ENCODE measurements around the gene GAB4. TPM values are rescaled to one million over a fixed set of nuclear protein-coding genes. Genes with fewer than 3 reads are reported as not detected.
A peak's percentile ranks its signal among the peaks of the same experiment; 100 is the strongest.
"Not testable (repeated sequence)": the region's sequence is repeated elsewhere in the genome, so short reads cannot be mapped to it uniquely, and the experiment has no call there.

GAB4 gene, protein sequence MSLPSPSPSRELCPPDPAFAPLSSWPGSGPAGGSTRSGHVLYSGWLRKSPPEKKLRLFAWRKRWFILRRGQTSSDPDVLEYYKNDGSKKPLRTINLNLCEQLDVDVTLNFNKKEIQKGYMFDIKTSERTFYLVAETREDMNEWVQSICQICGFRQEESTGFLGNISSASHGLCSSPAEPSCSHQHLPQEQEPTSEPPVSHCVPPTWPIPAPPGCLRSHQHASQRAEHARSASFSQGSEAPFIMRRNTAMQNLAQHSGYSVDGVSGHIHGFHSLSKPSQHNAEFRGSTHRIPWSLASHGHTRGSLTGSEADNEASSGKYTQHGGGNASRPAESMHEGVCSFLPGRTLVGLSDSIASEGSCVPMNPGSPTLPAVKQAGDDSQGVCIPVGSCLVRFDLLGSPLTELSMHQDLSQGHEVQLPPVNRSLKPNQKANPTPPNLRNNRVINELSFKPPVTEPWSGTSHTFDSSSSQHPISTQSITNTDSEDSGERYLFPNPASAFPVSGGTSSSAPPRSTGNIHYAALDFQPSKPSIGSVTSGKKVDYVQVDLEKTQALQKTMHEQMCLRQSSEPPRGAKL
- 0.21 TPM for total RNA-seq

DNA sequence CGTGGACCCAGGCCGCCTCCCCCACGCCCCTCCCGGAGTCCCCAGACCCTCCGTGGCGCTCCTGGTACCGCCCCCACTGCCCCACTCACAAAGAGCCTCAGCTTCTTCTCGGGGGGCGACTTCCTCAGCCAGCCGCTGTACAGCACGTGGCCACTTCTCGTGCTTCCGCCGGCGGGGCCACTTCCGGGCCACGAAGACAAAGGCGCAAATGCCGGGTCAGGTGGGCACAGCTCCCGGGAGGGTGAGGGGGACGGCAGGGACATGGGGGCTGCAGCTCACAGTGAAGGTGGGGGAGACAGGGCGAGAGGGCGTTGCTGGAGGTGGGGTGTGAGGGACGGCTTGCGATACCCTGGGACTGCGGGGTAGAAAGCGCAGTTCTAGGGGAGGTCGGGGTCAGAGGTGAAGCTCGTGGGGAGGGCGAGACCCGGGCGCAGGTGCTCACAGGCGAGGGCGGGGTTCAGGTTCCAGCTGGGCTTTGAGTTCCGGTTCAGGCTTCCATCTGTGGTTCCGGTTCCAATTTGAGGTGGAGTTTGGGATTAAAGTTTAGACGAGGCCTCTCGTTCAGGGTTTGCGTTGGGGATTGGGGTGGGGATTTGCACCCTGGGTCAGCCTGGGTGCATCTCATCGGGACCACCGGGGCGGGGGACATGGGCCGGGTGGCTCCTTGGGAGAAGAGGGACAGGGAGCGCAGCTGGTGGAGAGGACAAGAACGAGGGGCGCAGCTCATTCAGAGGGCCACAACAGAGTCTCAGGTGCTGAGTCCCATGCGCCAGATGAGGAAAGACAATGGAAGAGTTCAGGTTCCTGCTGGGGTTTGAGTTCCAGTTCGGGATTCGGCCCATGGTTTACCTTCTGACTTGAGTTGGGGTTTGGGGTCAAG lies at the start of gene GAB4:
Gene GAB4, minus strand, starts transcription at position 371 of the 880 bp plus-strand sequence. Its CDS starts 108 bp downstream, at position 263.
- Histone ChIP-seq H3K4me3 (ENCODE audit: low read length) (no peak within 1 kb of the TSS), H3K27me3 (ENCODE audit: insufficient read depth, low read length) (peaks cover 7% of the 10 kb centered on the region), H3K9me3 (ENCODE audit: low read depth, low read length) (no peaks in the 10 kb centered on the region), H3K4me1 (ENCODE audit: insufficient read depth, low read length) (no peaks in the 10 kb centered on the region)

DNA sequence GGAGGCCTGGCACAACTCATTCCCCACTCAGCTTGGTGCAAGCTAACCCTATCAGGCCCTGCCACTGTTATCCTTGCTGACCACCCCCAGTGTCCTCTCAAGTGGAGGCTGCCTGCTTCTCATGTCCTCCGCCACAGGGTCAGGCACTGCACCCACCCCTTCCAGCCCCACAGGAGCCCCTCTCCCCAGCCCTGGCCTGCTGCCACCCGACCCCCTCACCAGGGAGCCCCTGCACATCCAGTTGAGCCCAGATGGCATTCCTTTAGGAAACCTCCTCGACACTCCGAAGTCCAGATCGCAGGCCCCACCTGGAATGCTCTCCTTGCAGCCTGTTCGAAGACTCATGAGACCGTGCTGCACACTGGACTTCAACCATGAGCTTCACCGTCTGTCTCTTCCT lies 48.8 kb upstream of the GAB4 start:
- Histone ChIP-seq H3K27me3 (ENCODE audit: insufficient read depth, low read length) (no peaks in the 10 kb centered on the region), H3K4me1 (ENCODE audit: insufficient read depth, low read length) (no peaks in the 10 kb centered on the region), H3K9me3 (ENCODE audit: low read depth, low read length) (no peaks in the 10 kb centered on the region), H3K4me3 (ENCODE audit: low read length) (no peak overlapping the region)

DNA sequence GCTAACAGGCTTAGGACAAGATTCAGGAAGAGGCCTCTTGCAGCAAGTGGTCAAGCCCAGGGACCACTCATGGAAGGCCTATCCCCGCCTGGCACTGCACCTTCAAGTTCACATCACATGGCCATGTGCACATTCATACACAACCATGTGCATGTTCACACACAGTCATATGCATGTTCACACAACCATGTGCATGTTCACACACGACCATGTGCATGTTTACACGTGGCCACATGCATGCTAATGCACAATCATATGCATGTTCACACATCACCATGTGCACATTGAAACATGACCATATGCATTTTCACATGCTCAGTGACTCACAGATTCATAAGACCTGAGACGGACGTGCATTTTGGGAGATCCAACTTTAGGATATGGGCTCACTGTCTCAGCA lies 48.0 kb upstream of the GAB4 start:
- no peaks in the 10 kb centered on the region for H3K4me1 ChIP-seq (ENCODE audit: insufficient read depth, low read length)
- H3K9me3 ChIP-seq (ENCODE audit: low read depth, low read length): no peaks in the 10 kb centered on the region

DNA sequence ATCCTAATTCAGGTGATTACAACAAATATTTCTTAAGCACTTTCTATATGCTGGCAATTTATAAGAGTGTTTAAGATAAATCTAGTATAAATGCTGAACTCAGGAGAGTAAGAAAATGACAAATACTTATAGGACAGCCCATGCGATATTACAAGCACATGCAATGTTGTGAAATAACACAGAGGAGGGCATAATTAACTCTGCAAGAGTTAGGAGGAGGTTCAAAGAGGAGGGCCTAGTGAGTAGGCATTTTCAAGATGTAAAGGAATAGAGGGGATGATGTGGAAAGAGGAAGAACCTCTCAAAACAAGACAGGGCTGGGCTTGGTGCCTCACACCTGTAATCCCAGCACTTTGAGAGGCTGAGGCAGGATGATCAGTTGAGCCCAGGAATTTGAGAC lies 39.6 kb upstream of the GAB4 start:
- Histone ChIP-seq H3K9me3 (ENCODE audit: low read depth, low read length) (no peaks in the 10 kb centered on the region), H3K4me3 (ENCODE audit: low read length) (no peak overlapping the region), H3K27me3 (ENCODE audit: insufficient read depth, low read length) (no peaks in the 10 kb centered on the region), H3K4me1 (ENCODE audit: insufficient read depth, low read length) (peaks cover 28% of the 10 kb centered on the region)

More for the DNA sequence above, 48.0 kb upstream of the GAB4 start:
- H3K27me3 ChIP-seq (ENCODE audit: insufficient read depth, low read length): no peaks in the 10 kb centered on the region
- H3K4me3 ChIP-seq (ENCODE audit: low read length): no peak overlapping the region

DNA sequence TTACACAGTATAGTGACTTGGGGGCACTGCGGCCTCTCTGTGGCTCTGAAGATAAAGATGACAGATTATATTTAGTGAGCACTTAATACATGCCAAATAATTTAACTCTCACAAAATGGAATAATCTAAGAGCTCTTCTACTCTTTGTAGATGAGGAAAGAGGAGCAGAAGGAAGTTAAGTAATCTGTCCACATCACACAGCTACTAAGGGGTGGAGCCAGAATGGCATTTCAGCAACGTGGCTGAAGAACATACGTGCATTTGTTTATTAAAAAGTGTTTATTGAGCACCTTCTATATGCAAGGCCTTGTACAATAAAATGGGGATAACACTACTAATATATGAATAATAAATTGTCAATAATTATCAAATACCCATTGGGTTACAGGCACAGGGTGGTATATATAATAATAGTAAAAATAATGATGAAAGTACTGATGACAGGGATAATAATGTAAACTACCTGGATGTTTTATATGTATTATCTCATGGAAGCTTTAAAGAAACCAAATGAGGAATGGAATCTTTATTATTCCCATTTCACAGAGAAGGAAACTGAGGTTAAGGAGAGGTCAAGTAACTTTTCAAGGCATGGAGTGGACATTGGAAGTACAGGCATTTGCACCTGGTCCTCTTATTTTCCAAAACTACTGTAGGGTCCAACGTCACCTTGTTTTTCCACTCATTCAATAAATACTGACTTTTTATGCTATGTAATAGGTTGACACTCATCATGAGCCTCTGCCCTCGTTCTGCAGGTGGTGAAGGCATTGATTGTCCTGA lies 38.7 kb upstream of the GAB4 start:
- Histone ChIP-seq H3K9me3 (ENCODE audit: low read depth, low read length) (no peaks in the 10 kb centered on the region), H3K4me1 (ENCODE audit: insufficient read depth, low read length) (peaks cover 28% of the 10 kb centered on the region), H3K27me3 (ENCODE audit: insufficient read depth, low read length) (no peaks in the 10 kb centered on the region), H3K4me3 (ENCODE audit: low read length) (no peak overlapping the region)

DNA sequence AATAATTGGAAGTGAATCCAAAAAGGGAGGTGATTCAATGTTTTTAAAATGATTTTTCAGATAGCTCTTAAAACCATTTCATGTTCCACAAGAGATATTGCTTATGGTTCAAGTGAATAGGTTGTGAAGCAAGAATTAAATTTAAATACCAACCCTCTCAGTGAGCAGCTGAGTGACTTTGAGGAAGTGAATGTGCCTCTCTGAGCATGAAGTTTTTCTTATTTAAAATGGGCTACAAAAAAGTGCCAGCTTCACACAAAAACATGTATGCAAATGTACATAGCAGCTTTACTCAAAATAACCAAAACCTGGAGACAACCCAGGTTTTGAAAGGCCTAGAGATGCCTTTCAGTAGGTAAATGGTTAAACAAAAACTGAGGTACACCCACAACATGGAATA lies 35.5 kb upstream of the GAB4 start:
- Histone ChIP-seq H3K27me3 (ENCODE audit: insufficient read depth, low read length) (no peaks in the 10 kb centered on the region), H3K9me3 (ENCODE audit: low read depth, low read length) (no peaks in the 10 kb centered on the region), H3K4me1 (ENCODE audit: insufficient read depth, low read length) (peaks cover 28% of the 10 kb centered on the region), H3K4me3 (ENCODE audit: low read length) (no peak overlapping the region)

DNA sequence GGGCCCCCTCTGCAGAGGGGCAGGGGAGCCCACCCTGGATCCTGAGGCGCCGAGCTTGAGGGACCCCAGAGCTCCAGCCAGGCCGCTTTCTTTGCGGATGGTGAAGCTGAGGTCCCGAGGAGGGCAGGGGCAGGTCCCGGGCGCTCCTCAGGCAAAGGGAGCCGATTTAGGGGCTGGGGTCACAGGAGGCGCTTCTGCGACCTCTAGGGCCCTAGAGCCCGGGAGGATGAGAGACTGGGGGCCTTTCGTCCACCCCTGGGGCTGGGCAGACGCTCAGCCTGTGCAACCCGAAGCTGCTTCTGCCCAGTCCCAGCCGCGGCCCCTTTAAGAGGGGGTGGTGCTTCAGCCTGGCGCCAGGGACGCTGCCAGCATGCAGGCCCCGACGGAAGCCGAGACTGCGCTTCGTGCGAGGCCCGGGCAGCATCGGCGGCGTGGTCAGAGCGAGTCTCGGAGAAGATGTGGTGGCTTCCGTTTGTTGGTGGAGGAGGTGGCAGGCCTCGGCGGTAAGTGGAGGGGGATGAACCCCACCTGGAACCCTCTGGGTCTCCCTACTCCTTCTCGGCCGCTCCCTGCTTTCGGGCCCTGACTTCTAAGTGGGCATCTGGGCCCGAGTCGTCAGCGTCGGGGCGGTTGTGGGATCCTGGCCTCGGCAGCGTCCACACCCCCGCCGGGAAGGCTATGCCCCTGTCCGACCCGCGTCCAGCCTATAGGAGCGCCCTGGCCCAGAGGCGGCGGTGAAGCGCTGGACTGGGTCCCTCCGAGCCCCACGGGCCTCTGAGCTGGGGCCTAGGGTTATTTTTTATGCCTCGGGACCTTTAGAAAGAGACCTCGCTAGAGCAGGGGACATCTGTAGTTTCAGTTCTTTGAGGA lies 29.1 kb upstream of the GAB4 start:
- peak overlapping the region; percentile 13 for H3K4me3 ChIP-seq (ENCODE audit: low read length)
- H3K27me3 ChIP-seq (ENCODE audit: insufficient read depth, low read length); H3K4me1 ChIP-seq (ENCODE audit: insufficient read depth, low read length); H3K9me3 ChIP-seq (ENCODE audit: low read depth, low read length): not testable (repeated sequence)

DNA sequence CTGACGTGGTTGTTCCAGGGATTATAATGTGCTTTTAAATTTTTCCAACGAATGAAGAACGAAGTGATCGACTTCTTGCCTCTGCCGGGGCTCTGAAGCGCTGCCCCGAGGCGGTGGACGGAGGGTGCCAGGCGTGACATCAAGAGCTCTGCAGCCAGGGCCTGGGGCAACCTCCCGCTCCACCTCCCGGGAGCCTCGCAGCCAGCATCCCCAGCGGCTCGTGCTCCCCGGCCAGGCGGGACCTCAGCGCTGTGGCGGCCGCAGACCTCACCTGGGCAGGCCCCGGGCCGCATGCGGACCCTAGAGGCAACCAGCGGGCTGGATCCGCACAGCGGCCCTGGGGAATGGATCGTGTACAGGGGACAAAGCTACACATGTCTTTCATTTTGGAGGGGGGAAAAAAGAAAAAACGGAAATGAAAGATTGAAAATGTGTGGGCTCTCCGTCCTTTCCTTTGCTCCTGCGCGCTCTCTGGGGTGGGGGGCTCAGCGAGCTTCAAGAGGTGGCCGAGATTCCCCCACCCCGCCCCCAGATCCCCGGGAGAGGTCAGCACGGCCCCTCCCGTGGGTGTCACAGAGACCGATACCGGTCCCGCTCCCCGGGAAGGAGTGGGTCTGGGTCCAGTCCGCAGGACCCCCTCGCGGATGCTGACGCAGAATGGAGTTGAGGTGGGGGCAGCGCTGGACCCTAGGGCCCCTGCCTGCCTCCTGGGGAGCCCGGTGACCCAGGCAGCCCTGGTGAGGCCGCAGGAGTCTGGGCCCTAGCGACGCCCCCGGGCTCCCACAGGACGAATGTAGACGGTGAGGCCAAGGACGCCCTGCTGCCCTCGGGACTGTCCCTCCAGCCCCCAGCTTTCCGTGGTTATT lies 28.2 kb upstream of the GAB4 start:
- H3K4me3 ChIP-seq (ENCODE audit: low read length): peak overlapping the region; percentile 13
- H3K27me3 ChIP-seq (ENCODE audit: insufficient read depth, low read length): not testable (repeated sequence)

DNA sequence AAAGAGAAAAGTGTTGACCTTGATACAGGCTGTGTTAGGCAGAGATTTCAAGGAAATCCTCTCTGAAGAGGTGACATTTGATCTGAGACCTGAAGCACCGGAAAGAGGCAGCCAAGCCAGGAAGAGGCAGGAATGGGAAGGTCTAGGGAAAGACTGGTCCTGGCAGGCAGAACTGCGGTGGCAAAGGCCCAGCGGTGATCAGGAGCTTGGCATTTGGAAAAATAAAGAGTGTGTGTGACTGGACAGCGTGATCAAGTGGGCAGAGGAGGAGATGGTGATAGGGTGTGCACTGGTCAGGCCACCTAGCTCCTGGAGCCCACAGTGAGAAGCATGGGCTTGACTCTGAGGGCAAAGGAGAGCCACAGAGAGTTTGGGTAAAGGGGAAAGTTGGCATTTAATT lies 27.2 kb upstream of the GAB4 start:
- peaks cover 7% of the 10 kb centered on the region for H3K27me3 ChIP-seq (ENCODE audit: insufficient read depth, low read length)
- peaks cover 4% of the 10 kb centered on the region for H3K4me1 ChIP-seq (ENCODE audit: insufficient read depth, low read length)
- no peaks in the 10 kb centered on the region for H3K9me3 ChIP-seq (ENCODE audit: low read depth, low read length)
- H3K4me3 ChIP-seq (ENCODE audit: low read length): no peak overlapping the region

More for the DNA sequence above, 28.2 kb upstream of the GAB4 start:
- not testable (repeated sequence) for H3K9me3 ChIP-seq (ENCODE audit: low read depth, low read length); H3K4me1 ChIP-seq (ENCODE audit: insufficient read depth, low read length)

DNA sequence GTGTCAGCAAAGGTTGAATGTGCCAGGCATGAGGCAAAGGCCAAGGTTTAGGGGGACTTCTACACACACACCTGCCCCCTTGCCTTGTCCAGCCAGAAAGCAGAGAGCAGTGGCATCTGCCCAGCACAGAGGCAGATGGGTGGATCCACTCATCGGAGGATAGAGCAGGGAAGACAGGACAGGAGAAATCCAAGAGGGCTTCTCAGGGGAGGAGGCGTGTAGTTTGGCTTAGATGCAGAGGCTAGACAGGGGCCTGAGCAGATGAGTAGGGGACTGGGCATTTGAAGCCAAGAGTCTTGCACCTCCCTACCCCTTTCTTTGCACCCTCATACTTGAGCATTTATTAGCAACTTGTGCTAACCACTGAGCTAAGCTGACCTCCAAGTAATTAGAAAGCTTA lies 26.5 kb upstream of the GAB4 start:
- not testable (repeated sequence) for H3K27me3 ChIP-seq (ENCODE audit: insufficient read depth, low read length); H3K9me3 ChIP-seq (ENCODE audit: low read depth, low read length); H3K4me1 ChIP-seq (ENCODE audit: insufficient read depth, low read length); H3K4me3 ChIP-seq (ENCODE audit: low read length)

DNA sequence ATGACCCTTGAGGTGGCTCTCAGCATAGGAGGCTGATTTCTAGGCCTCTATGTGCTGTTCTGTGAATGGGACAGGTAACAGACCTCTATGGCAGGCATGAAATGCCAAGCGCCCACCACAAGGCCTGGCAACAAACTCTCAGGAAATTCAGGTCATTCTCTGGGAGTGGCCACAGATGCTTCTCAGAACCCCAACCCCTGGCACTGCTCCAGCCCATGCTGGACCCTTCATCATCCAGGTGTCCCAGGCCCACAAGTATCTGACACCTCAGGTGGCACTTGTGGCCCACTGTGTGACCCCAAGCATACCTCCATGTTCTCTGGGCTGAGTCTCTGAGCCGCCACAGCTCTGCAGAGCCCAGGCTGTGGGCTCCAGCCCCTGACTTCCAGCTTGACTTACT lies 24.3 kb upstream of the GAB4 start:
- not testable (repeated sequence) for H3K4me1 ChIP-seq (ENCODE audit: insufficient read depth, low read length); H3K9me3 ChIP-seq (ENCODE audit: low read depth, low read length); H3K4me3 ChIP-seq (ENCODE audit: low read length); H3K27me3 ChIP-seq (ENCODE audit: insufficient read depth, low read length)

DNA sequence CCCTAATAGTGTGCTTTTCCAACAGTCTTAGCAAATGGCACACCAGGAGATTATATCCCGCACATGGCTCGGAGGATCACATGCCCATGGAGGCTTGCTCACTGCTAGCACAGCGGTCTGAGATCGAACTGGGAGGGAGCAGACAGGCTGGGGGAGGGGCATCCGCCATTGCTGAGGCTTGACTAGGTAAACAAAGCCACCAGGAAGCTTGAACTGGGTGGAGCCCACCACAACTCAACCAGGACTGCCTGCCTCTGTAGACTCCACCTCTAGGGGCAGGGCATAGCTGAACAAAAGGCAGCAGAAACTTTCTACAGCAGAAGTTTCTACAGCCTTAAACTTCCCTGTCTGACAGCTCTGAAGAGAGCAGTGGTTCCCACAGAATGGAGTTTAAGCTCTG lies 16.4 kb upstream of the GAB4 start:
- H3K9me3 ChIP-seq (ENCODE audit: low read depth, low read length); H3K4me1 ChIP-seq (ENCODE audit: insufficient read depth, low read length): not testable (repeated sequence)

DNA sequence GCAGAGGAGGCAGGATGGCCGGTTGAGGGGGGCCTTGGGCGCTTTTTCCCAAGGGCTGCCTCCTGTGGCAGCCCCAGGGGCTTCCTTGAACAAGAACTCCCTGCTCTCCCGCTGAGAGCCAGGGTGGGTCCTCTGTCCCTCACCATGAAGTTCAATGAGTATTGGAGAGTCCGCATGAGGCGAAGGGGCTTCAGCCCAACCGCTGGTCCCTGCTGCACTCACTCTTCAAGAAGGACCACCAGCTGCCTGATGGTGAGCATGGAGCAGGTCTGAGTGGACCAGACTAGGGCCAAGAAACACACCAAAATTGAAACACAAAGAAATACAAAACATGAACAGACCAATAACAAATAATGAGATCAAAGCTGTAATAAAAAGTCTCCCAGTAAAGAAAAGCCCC lies 7.5 kb upstream of the GAB4 start:
- not testable (repeated sequence) for H3K27me3 ChIP-seq (ENCODE audit: insufficient read depth, low read length); H3K4me3 ChIP-seq (ENCODE audit: low read length); H3K9me3 ChIP-seq (ENCODE audit: low read depth, low read length); H3K4me1 ChIP-seq (ENCODE audit: insufficient read depth, low read length)

More for the DNA sequence above, 16.4 kb upstream of the GAB4 start:
- H3K4me3 ChIP-seq (ENCODE audit: low read length); H3K27me3 ChIP-seq (ENCODE audit: insufficient read depth, low read length): not testable (repeated sequence)
